A673 (cell line): Measurements from ENCODE around the gene TBX20. TPM values are rescaled to one million over a fixed set of nuclear protein-coding genes. Genes with fewer than 3 reads are reported as not detected.
A peak's percentile ranks its signal among the peaks of the same experiment; 100 is the strongest.

Experiments
- BruUV-seq: library from RNA; stranded (reverse); fragments of 400-500 nt; replicated peaks from 2 replicates; lab custom pipeline; 2021; lab: Mats Ljungman, UMichigan
- CTCF ChIA-PET: fragments of 300-600 bp; sonication (Branson Sonifier 250); formaldehyde crosslinking; loops from one replicate; lab custom pipeline; 2022; ENCODE audit warnings: antibody characterized with exemption; lab: Charles Lee
- POLR2A ChIA-PET: fragments of 300-600 bp; sonication (Branson Sonifier 250); formaldehyde crosslinking; loops from one replicate; lab custom pipeline; 2022; ENCODE audit warnings: antibody characterized with exemption; ENCODE audit not compliant: low non-redundant PET; lab: Charles Lee
- DNase-seq: peaks from one replicate; pipeline ENCODE4 v3.0.0-alpha.2; 2015; ENCODE audit warnings: low spot score
- H3K27ac ChIP-seq: fragments of 200-600 bp; sonication (generic); 2 replicates; pipeline ENCODE4 v1.5.1; 2016; ENCODE audit warnings: mixed run types, low read depth, mild to moderate bottlenecking, mixed read lengths, antibody characterized with exemption, low read length; ENCODE audit not compliant: poor library complexity, severe bottlenecking
- H3K27me3 ChIP-seq: fragments of 200-600 bp; sonication (generic); replicated peaks from 2 replicates; pipeline ENCODE4 v1.6.1; 2017; ENCODE audit warnings: mixed run types, low read depth, mild to moderate bottlenecking, mixed read lengths, antibody characterized with exemption, low read length; ENCODE audit not compliant: insufficient read depth, poor library complexity
- H3K36me3 ChIP-seq: fragments of 200-600 bp; sonication (generic); 2 replicates; pipeline ENCODE4 v1.6.1; 2016; ENCODE audit warnings: mixed run types, mild to moderate bottlenecking, mixed read lengths, antibody characterized with exemption, low read length; ENCODE audit not compliant: insufficient read depth, poor library complexity, severe bottlenecking
- H3K4me1 ChIP-seq: fragments of 200-600 bp; sonication (generic); 2 replicates; pipeline ENCODE4 v1.6.1; 2017; ENCODE audit warnings: mixed run types, mild to moderate bottlenecking, mixed read lengths, antibody characterized with exemption, low read length; ENCODE audit not compliant: insufficient read depth, poor library complexity, severe bottlenecking
- H3K4me3 ChIP-seq: fragments of 200-600 bp; sonication (generic); 2 replicates; pipeline ENCODE4 v1.5.1; 2016; ENCODE audit warnings: low read depth, mixed run types, mild to moderate bottlenecking, mixed read lengths, low read length; ENCODE audit not compliant: poor library complexity, severe bottlenecking
- H3K9me3 ChIP-seq: fragments of 200-600 bp; sonication (generic); 2 replicates; pipeline ENCODE4 v1.6.1; 2016; ENCODE audit warnings: mixed run types, low read depth, mild to moderate bottlenecking, mixed read lengths, antibody characterized with exemption, low read length; ENCODE audit not compliant: poor library complexity, severe bottlenecking
- EZH2 ChIP-seq: fragments of 200-600 bp; sonication (generic); IDR thresholded peaks from 2 replicates; pipeline ENCODE4 v1.6.1; 2017; ENCODE audit warnings: borderline replicate concordance, low read depth, mild to moderate bottlenecking, mixed read lengths, antibody characterized with exemption, low read length; ENCODE audit not compliant: poor library complexity, severe bottlenecking
- intact Hi-C: fragments of 100-400 bp; cut with micrococcal nuclease; formaldehyde crosslinking; loops from one replicate; pipeline ENCODE4 v1.10.0; 2022; ENCODE audit not compliant: unreplicated experiment
- total RNA-seq: library from RNA; stranded (reverse); gene quantifications from 2 replicates; pipeline ENCODE4 v1.2.3, GENCODE V29; 2021
- TF ChIP-seq, protein P1 (sequence below): fragments of 300-800, 200-600 bp; sonication (generic); conservative IDR thresholded peaks from 2 replicates; pipeline ENCODE4 v1.5.1; 2017; ENCODE audit warnings: low read depth, mild to moderate bottlenecking, antibody characterized with exemption, low read length, moderate library complexity, mixed read lengths

The TBX20 gene
- total RNA-seq, 1 experiment from 2014 or later, result 1.8 TPM

DNA sequence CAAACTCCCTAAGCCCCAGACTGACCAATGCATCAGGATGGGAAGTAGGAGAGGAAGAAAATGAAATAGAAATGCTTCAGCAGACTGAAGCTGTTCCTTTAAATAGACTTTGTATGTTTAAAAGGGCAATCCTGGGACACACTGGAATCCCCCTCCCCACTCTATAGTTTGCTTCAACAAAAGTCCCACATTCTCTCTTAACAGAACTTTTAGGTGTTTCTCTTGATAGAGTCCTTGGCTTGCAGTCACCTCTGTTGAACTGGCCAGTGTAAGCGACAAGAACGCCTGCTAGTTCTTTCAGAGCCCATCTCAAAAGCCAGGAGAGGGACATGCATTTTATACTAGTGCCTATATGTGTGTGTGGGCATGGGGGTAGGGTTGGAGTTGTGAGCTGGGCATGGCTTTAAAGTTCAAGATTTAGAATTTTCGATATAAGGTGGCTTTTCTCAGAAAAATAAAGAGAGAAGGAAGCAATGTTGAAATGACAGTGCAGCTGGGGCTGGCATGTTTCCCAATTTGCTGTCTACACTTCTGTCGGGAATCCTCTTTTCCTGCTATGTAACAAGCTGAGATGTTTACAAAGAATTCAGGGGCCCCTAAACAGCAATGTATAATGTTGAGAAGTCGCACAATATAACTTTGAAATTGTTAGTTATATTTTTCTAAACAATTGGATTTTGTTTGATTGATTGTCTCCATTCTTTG is 2.1 kb downstream of the TBX20 start:
- CTCF ChIA-PET, result no interaction called here
- POLR2A ChIA-PET, result no interaction called here
- intact Hi-C loops, result no loop called here

DNA sequence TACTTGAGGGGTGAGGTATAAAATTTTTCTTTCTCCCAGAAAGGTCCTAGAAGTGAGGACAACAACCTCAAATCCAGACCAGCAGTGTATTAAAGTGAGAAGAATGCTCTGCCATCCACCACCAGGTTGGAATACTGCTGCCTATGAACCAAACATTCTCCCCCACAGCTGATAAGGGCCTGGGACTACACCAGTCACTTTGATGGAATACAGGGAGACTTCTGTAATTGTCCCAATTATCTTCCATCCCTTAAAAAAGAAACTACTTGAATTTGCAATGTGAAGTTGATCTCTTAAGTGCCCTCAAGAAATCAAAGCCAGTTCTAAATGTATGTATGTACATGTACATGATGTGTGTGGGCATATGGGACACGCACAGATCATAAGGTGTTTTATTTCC is 3.0 kb downstream of the TBX20 start:
- Histone ChIP-seq H3K36me3 (no peaks in the 10 kb centered on the region), H3K9me3 (no peaks in the 10 kb centered on the region), H3K4me3 (no peak overlapping the region), H3K27me3 (peaks cover 97% of the 10 kb centered on the region), H3K4me1 (no peaks in the 10 kb centered on the region), H3K27ac (no peak overlapping the region)
- BruUV-seq, result no TSS peak
- ChIA-PET CTCF (no interaction called here), POLR2A (no interaction called here)
- intact Hi-C loops, result no loop called here
- no peak for DNase-seq
- peak; percentile 32 for TF ChIP-seq EZH2
- TF ChIP-seq, protein P1, sequence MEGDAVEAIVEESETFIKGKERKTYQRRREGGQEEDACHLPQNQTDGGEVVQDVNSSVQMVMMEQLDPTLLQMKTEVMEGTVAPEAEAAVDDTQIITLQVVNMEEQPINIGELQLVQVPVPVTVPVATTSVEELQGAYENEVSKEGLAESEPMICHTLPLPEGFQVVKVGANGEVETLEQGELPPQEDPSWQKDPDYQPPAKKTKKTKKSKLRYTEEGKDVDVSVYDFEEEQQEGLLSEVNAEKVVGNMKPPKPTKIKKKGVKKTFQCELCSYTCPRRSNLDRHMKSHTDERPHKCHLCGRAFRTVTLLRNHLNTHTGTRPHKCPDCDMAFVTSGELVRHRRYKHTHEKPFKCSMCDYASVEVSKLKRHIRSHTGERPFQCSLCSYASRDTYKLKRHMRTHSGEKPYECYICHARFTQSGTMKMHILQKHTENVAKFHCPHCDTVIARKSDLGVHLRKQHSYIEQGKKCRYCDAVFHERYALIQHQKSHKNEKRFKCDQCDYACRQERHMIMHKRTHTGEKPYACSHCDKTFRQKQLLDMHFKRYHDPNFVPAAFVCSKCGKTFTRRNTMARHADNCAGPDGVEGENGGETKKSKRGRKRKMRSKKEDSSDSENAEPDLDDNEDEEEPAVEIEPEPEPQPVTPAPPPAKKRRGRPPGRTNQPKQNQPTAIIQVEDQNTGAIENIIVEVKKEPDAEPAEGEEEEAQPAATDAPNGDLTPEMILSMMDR, result no peak

More for the DNA sequence above, 2.1 kb downstream of the TBX20 start:
- no peaks in the 10 kb centered on the region for H3K4me1 ChIP-seq
- TF ChIP-seq, protein P1, result no peak
- no peak for TF ChIP-seq EZH2
- H3K27ac ChIP-seq, result no peak overlapping the region
- BruUV-seq, result no TSS peak
- no peak overlapping the region for H3K4me3 ChIP-seq
- H3K9me3 ChIP-seq, result no peaks in the 10 kb centered on the region
- no peaks in the 10 kb centered on the region for H3K36me3 ChIP-seq
- H3K27me3 ChIP-seq, result peaks cover 99% of the 10 kb centered on the region
- no peak for DNase-seq

DNA sequence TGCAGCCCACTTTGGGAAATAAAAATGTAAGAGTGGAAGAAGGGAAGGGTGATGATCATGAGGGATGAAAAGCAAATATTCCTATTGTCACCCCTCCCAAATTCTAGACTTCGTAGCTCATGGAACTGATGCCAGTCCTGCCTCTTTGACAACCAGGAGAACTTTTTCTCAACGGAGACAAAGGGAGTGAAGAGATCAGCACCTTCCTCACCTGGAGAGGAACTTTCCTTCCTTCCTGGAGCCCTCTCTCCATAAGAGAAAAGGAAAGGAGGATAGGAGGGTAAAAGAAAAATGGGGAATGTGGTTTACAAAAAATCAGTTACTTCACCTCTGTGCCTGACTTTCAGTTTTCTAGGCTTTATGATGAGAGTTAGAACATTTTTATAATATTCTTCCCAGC is 3.4 kb downstream of the TBX20 start:
- H3K9me3 ChIP-seq, result no peaks in the 10 kb centered on the region
- no peaks in the 10 kb centered on the region for H3K4me1 ChIP-seq
- H3K27me3 ChIP-seq, result peaks cover 97% of the 10 kb centered on the region
- no peak overlapping the region for H3K27ac ChIP-seq
- DNase-seq, result no peak
- no peak for TF ChIP-seq EZH2
- TF ChIP-seq, protein P1, result no peak
- no TSS peak for BruUV-seq
- intact Hi-C loops, result no loop called here
- H3K36me3 ChIP-seq, result no peaks in the 10 kb centered on the region
- CTCF ChIA-PET, result no interaction called here
- POLR2A ChIA-PET, result no interaction called here
- H3K4me3 ChIP-seq, result no peak overlapping the region
